ENCODE data around the gene GALNT15. TPM values are rescaled to one million over a fixed set of nuclear protein-coding genes. Genes with fewer than 3 reads are reported as not detected.

GALNT15 gene
- total RNA-seq, 4 donors from 2014 or later, result 26.2 to 88.8 (median 39.4) TPM

DNA sequence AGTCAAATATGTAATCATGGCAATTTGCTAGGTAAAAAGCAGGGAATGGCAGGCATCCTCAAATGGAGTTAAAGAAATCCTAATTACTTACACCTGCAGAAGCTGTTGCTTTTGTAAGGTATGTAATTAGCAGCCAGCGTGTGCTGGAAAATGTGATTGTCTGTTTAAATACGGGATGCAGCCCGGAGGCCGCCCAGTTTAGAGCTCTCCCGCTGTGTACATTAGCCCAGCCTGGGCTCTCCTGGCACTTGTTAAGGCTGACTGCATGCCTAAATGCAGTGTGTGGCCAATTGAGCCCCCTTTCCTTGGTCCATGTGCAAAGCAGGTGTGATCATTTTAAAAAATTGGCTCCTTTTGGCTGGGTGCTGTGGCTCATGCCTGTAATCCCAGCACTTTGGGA, 81.2 kb downstream of the GALNT15 start:
- DNase-seq, result no peak
- Histone ChIP-seq H3K4me1 (peaks cover 0 to 9% (median 0%) of the 10 kb centered on the region in 4 donors), H3K4me3 (no peak overlapping the region), H3K27me3 (no peaks in the 10 kb centered on the region), H3K9me3 (no peaks in the 10 kb centered on the region), H3K36me3 (peaks cover 0 to 15% (median 3%) of the 10 kb centered on the region in 4 donors), H3K27ac (no peak overlapping the region)
- in situ Hi-C loops (cut with MboI; ENCODE audit: low pct_ligation_motif_present in 1 of 4, low pct_unique_long_range_greater_than_20kb in 1 of 4, low sequenced_read_pairs in 3 of 4), result loop anchor here in 2 of 4 donors (25.0 kb wide), 3 partner anchors 443 to 1043 kb away; partner anchors contain the start of gene CAPN7 (in 1 of the 2)
- intact Hi-C loops (cut with DNase I; ENCODE audit: low total_unique reads), result no loop called here
- TF ChIP-seq, protein P1, sequence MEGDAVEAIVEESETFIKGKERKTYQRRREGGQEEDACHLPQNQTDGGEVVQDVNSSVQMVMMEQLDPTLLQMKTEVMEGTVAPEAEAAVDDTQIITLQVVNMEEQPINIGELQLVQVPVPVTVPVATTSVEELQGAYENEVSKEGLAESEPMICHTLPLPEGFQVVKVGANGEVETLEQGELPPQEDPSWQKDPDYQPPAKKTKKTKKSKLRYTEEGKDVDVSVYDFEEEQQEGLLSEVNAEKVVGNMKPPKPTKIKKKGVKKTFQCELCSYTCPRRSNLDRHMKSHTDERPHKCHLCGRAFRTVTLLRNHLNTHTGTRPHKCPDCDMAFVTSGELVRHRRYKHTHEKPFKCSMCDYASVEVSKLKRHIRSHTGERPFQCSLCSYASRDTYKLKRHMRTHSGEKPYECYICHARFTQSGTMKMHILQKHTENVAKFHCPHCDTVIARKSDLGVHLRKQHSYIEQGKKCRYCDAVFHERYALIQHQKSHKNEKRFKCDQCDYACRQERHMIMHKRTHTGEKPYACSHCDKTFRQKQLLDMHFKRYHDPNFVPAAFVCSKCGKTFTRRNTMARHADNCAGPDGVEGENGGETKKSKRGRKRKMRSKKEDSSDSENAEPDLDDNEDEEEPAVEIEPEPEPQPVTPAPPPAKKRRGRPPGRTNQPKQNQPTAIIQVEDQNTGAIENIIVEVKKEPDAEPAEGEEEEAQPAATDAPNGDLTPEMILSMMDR (IDR thresholded peaks at IDR 0.05), result no peak
- no peak for TF ChIP-seq POLR2AphosphoS5 (IDR thresholded peaks at IDR 0.05)
- no peak for TF ChIP-seq POLR2A (IDR thresholded peaks at IDR 0.05)
- TF ChIP-seq EP300 (IDR thresholded peaks at IDR 0.05; ENCODE audit: low read depth), result no peak
- WGBS, 2 donors (ENCODE audit: low coverage in 1 of 2), result 98 to 100% methylated on average over 1 to 5 of the region's 5 CpGs

DNA sequence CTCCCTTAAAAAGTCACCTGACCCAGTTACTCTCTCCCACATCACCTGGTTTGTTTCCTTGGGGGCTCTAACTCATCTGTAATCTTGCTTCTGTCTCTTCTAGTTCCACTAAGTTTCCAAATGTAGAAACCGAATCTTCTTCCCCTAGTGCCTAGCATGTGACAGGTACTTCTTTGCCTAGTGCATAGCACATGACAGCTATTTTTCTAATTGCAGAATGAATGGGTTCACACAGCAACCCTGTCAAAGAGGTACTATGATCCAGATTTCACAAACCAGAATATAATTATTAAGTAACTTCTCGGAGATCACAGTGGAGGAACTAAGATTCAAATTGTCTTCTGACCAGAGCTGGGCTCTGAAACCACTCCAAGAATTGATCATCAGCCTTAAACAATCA, 82.8 kb downstream of the GALNT15 start:
- in situ Hi-C loops (cut with MboI; ENCODE audit: low pct_ligation_motif_present in 1 of 4, low pct_unique_long_range_greater_than_20kb in 1 of 4, low sequenced_read_pairs in 3 of 4) (loop anchor here in 2 of 4 donors (25.0 kb wide), 3 partner anchors 445 to 1045 kb away; partner anchors contain the start of gene CAPN7 (in 1 of the 2)), intact Hi-C loops (cut with DNase I; ENCODE audit: low total_unique reads) (no loop called here)
- H3K27ac ChIP-seq, result no peak overlapping the region
- H3K9me3 ChIP-seq, result no peaks in the 10 kb centered on the region
- peaks cover 0 to 15% (median 3%) of the 10 kb centered on the region in 4 donors for H3K36me3 ChIP-seq
- H3K4me1 ChIP-seq, result peaks cover 0 to 11% (median 0%) of the 10 kb centered on the region in 4 donors
- no peak for DNase-seq
- H3K27me3 ChIP-seq, result no peaks in the 10 kb centered on the region
- TF ChIP-seq, protein P1 (IDR thresholded peaks at IDR 0.05), result no peak
- TF ChIP-seq EP300 (IDR thresholded peaks at IDR 0.05; ENCODE audit: low read depth), result no peak
- TF ChIP-seq POLR2AphosphoS5 (IDR thresholded peaks at IDR 0.05), result no peak
- no peak for TF ChIP-seq POLR2A (IDR thresholded peaks at IDR 0.05)
- no peak overlapping the region for H3K4me3 ChIP-seq
- WGBS, 2 donors (ENCODE audit: low coverage in 1 of 2), result 46 to 88% methylated on average over 2 of the region's 2 CpGs

DNA sequence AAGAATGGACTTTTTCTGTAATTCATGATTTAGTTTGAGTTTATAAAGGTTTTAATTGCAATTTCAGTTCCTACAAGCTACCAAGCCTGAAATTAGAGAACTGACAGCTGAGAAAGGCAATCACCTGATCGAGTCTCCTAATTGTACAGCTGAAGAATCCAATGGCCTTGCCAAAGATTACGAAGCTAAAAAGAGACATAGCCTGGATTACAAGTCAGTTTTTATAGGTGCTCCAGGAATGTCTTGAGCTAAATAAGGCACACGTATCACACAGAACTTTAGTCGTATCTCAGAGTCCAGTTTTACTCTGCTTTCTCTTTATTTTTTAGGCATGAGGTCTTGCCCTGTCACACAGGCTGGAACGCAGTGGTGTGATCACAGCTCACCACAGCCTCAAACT, 83.7 kb downstream of the GALNT15 start:
- Histone ChIP-seq H3K27me3 (no peaks in the 10 kb centered on the region), H3K4me3 (no peak overlapping the region), H3K36me3 (peaks cover 0 to 15% (median 3%) of the 10 kb centered on the region in 4 donors), H3K9me3 (no peaks in the 10 kb centered on the region), H3K4me1 (peaks cover 0 to 13% (median under 1%) of the 10 kb centered on the region in 4 donors), H3K27ac (no peak overlapping the region)
- in situ Hi-C loops (cut with MboI; ENCODE audit: low pct_ligation_motif_present in 1 of 4, low pct_unique_long_range_greater_than_20kb in 1 of 4, low sequenced_read_pairs in 3 of 4) (loop anchor here in 2 of 4 donors (25.0 kb wide), 3 partner anchors 446 to 1046 kb away; partner anchors contain the start of gene CAPN7 (in 1 of the 2)), intact Hi-C loops (cut with DNase I; ENCODE audit: low total_unique reads) (no loop called here)
- WGBS, 2 donors (ENCODE audit: low coverage in 1 of 2), result 40 to 68% methylated on average over 1 to 5 of the region's 5 CpGs
- TF ChIP-seq POLR2A (IDR thresholded peaks at IDR 0.05) (no peak), EP300 (IDR thresholded peaks at IDR 0.05; ENCODE audit: low read depth) (no peak), POLR2AphosphoS5 (IDR thresholded peaks at IDR 0.05) (no peak)
- TF ChIP-seq, protein P1 (IDR thresholded peaks at IDR 0.05), result no peak
- no peak for DNase-seq

DNA sequence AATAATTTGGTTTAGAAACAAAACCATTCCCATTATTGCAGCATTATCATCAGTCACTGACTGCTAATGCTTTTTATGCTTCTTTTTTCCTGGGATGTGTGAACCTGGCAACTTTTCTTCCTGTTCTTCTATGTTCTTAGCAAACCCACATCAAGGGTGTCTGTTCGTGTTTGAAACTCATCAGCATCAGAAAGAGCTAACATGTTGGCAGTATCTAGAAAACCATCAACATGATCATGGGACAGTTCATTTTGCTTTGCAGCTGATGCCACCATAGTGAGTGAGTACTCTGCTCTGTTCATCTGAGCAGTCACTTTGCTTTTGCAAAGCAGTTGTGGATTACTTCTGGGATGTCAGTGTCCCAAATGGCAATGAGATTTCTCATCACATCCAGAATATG, 84.4 kb downstream of the GALNT15 start:
- no peak overlapping the region for H3K27ac ChIP-seq
- intact Hi-C loops (cut with DNase I; ENCODE audit: low total_unique reads), result no loop called here
- TF ChIP-seq POLR2AphosphoS5 (IDR thresholded peaks at IDR 0.05), result no peak
- TF ChIP-seq POLR2A (IDR thresholded peaks at IDR 0.05), result no peak
- TF ChIP-seq, protein P1 (IDR thresholded peaks at IDR 0.05), result no peak
- TF ChIP-seq EP300 (IDR thresholded peaks at IDR 0.05; ENCODE audit: low read depth), result no peak
- H3K36me3 ChIP-seq, result peaks cover 0 to 15% (median 3%) of the 10 kb centered on the region in 4 donors
- WGBS, 2 donors (ENCODE audit: low coverage in 1 of 2), result 50 to 80% methylated on average over 1 of the region's 1 CpG
- H3K4me3 ChIP-seq, result no peak overlapping the region
- H3K4me1 ChIP-seq, result peaks cover 4 to 17% (median 8%) of the 10 kb centered on the region in 4 donors
- in situ Hi-C loops (cut with MboI; ENCODE audit: low pct_ligation_motif_present in 1 of 4, low pct_unique_long_range_greater_than_20kb in 1 of 4, low sequenced_read_pairs in 3 of 4), result loop anchor here in 2 of 4 donors (25.0 kb wide), 3 partner anchors 447 to 1047 kb away; partner anchors contain the start of gene CAPN7 (in 1 of the 2)
- H3K9me3 ChIP-seq, result no peaks in the 10 kb centered on the region
- no peaks in the 10 kb centered on the region for H3K27me3 ChIP-seq
- no peak for DNase-seq
